IMR-90 (cell line): ENCODE data around the gene RPH3AL. TPM values are rescaled to one million over a fixed set of nuclear protein-coding genes. Genes with fewer than 3 reads are reported as not detected.
"Not testable (repeated sequence)": the region's sequence is repeated elsewhere in the genome, so short reads cannot be mapped to it uniquely, and the experiment has no call there.

Source experiments
- ATAC-seq: fragments of 200-7000 bp; cut with Tn5 transposase; 2 replicates; pipeline ENCODE4 v1.9.1; 2020; ENCODE audit warnings: low read depth, mild to moderate bottlenecking, moderate library complexity
- BruUV-seq: library from RNA; stranded (reverse); fragments of 400-500 nt; replicated peaks from 2 replicates; lab custom pipeline; 2021; lab: Mats Ljungman, UMichigan
- CTCF ChIA-PET: fragments of 300-600 bp; formaldehyde crosslinking; extraction: SDS; loops from one replicate; lab custom pipeline; 2021; ENCODE audit warnings: antibody characterized with exemption; lab: Yijun Ruan, JAX
- POLR2A ChIA-PET: fragments of 300-600 bp; sonication (Branson Sonifier 250); formaldehyde crosslinking; loops from one replicate; lab custom pipeline; 2022; ENCODE audit warnings: antibody characterized with exemption; ENCODE audit not compliant: unreplicated experiment; lab: Charles Lee
- DNase-seq: peaks from one replicate; pipeline ENCODE4 v3.0.0; 2013
- H2AFZ ChIP-seq: replicated peaks from 2 replicates; pipeline ENCODE3; 2013; ENCODE audit warnings: low read length, mild to moderate bottlenecking; ENCODE audit not compliant: poor library complexity
- H2AK5ac ChIP-seq: 2 replicates; pipeline ENCODE4 v1.6.1; 2013; ENCODE audit warnings: low read depth, low read length, inconsistent platforms
- H2AK9ac ChIP-seq: replicated peaks from 2 replicates; pipeline ENCODE3; 2013; ENCODE audit warnings: mild to moderate bottlenecking, low read depth, low read length, moderate library complexity; ENCODE audit not compliant: poor library complexity
- H2BK120ac ChIP-seq: 2 replicates; pipeline ENCODE4 v1.6.1; 2013; ENCODE audit warnings: low read depth, low read length, inconsistent platforms
- H2BK15ac ChIP-seq: 3 replicates; pipeline ENCODE4 v1.6.1; 2013; ENCODE audit warnings: low read depth, low read length, inconsistent platforms
- H2BK20ac ChIP-seq: 2 replicates; pipeline ENCODE4 v1.6.1; 2013; ENCODE audit warnings: low read depth, mild to moderate bottlenecking, inconsistent platforms, low read length, moderate library complexity
- H2BK5ac ChIP-seq: 2 replicates; pipeline ENCODE4 v1.6.1; 2013; ENCODE audit warnings: mild to moderate bottlenecking, low read depth, low read length, inconsistent platforms; ENCODE audit not compliant: poor library complexity, severe bottlenecking
- H3K14ac ChIP-seq: replicated peaks from 2 replicates; pipeline ENCODE4 v1.6.1; 2013; ENCODE audit warnings: low read depth, low read length, inconsistent platforms
- H3K18ac ChIP-seq: 2 replicates; pipeline ENCODE4 v1.6.1; 2013; ENCODE audit warnings: low read depth, low read length, control low read depth
- H3K23ac ChIP-seq: 2 replicates; pipeline ENCODE4 v1.6.1; 2013; ENCODE audit warnings: low read depth, low read length, inconsistent platforms
- H3K27ac ChIP-seq: 2 replicates; pipeline ENCODE4 v1.5.1; 2013; ENCODE audit warnings: mild to moderate bottlenecking, control low read depth, low read length; ENCODE audit not compliant: insufficient read depth
- H3K27me3 ChIP-seq: 2 replicates; pipeline ENCODE4 v1.6.1; 2013; ENCODE audit warnings: low read length; ENCODE audit not compliant: control insufficient read depth, insufficient read depth
- H3K36me3 ChIP-seq: 2 replicates; pipeline ENCODE4 v1.6.1; 2013; ENCODE audit warnings: low read length, mixed read lengths; ENCODE audit not compliant: control insufficient read depth, insufficient read depth
- H3K4ac ChIP-seq: 2 replicates; pipeline ENCODE4 v1.6.1; 2013; ENCODE audit warnings: low read depth, low read length, inconsistent platforms
- H3K4me1 ChIP-seq: 2 replicates; pipeline ENCODE4 v1.6.1; 2013; ENCODE audit warnings: low read length, mixed read lengths; ENCODE audit not compliant: control insufficient read depth, insufficient read depth
- H3K4me2 ChIP-seq: 2 replicates; pipeline ENCODE4 v1.6.1; 2013; ENCODE audit warnings: low read depth, mild to moderate bottlenecking, control low read depth, low read length, moderate library complexity
- H3K4me3 ChIP-seq: 2 replicates; pipeline ENCODE4 v1.5.1; 2013; ENCODE audit warnings: low read depth, mild to moderate bottlenecking, control low read depth, low read length, moderate library complexity; ENCODE audit not compliant: insufficient read depth
- H3K56ac ChIP-seq: 2 replicates; pipeline ENCODE4 v1.6.1; 2013; ENCODE audit warnings: low read length, inconsistent platforms; ENCODE audit not compliant: insufficient read depth; ENCODE audit errors: extremely low read depth
- H3K79me1 ChIP-seq, 2 experiments: 2 replicates each; pipeline ENCODE4 v1.6.1; 2013; ENCODE audit warnings: low read length in 2 of 2, inconsistent platforms in 1 of 2, low read depth in 1 of 2
- H3K9ac ChIP-seq: 2 replicates; pipeline ENCODE4 v1.6.1; 2013; ENCODE audit warnings: low read depth, low read length, control low read depth
- H3K9me1 ChIP-seq: 2 replicates; pipeline ENCODE4 v1.6.1; 2013; ENCODE audit warnings: low read length, inconsistent platforms; ENCODE audit not compliant: insufficient read depth
- H3K9me3 ChIP-seq: 2 replicates; pipeline ENCODE4 v1.6.1; 2013; ENCODE audit warnings: low read length; ENCODE audit not compliant: control insufficient read depth, insufficient read depth
- H4K20me1 ChIP-seq: 2 replicates; pipeline ENCODE4 v1.6.1; 2013; ENCODE audit warnings: low read length, inconsistent platforms; ENCODE audit not compliant: insufficient read depth
- H4K5ac ChIP-seq: 2 replicates; pipeline ENCODE4 v1.6.1; 2013; ENCODE audit warnings: mild to moderate bottlenecking, low read depth, low read length, control low read depth
- H4K8ac ChIP-seq, 2 experiments: 2 replicates each; pipeline ENCODE4 v1.6.1; 2013; ENCODE audit warnings: low read depth in 2 of 2, low read length in 2 of 2, control low read depth in 1 of 2, inconsistent platforms in 1 of 2
- H4K91ac ChIP-seq: 2 replicates; pipeline ENCODE4 v1.6.1; 2013; ENCODE audit warnings: low read depth, low read length, inconsistent platforms; ENCODE audit not compliant: insufficient read depth
- WGBS, 2 experiments: methylation state at CpG; one replicate each; pipeline versions ENCODE4 v1.1.5 to v1.1.7; 2013; ENCODE audit warnings: missing lambda C conversion rate in 2 of 2; ENCODE audit not compliant: insufficient read length in 1 of 2; ENCODE audit errors: extremely low coverage in 2 of 2; 5-methylcytosine and 5-hydroxymethylcytosine counted together
- dilution Hi-C: fragments of 300-500 bp; cut with HindIII; formaldehyde crosslinking; loops from one replicate; pipeline ENCODE4 v1.14.3; 2018; ENCODE audit warnings: low sequenced_read_pairs; ENCODE audit not compliant: unreplicated experiment
- in situ Hi-C: fragments of 300-500 bp; cut with MboI; formaldehyde crosslinking; loops from 3 replicates; pipeline ENCODE4 v1.14.3; 2019; ENCODE audit warnings: low sequenced_read_pairs, inconsistent platforms, mixed read lengths
- intact Hi-C: fragments of 100-400 bp; cut with micrococcal nuclease; formaldehyde crosslinking; loops from 2 replicates; pipeline ENCODE4 v1.10.0; 2022
- polyA plus RNA-seq, 3 experiments: library from polyadenylated mRNA; depleted of rRNA; stranded (reverse); fragments of >200 nt; gene quantifications; 2 replicates each; pipeline ENCODE4 v1.2.3, GENCODE V29; 2012; ENCODE audit warnings: low replicate concordance in 1 of 3
- total RNA-seq: library from RNA; depleted of rRNA; stranded (reverse); fragments of >200 nt; gene quantifications from 2 replicates; pipeline ENCODE4 v1.2.3, GENCODE V29; 2012

RPH3AL gene
- total and polyA plus RNA-seq, 2 of the 4 experiments (the other 2 are of a cell fraction): 1.8 to 2.5 TPM

DNA sequence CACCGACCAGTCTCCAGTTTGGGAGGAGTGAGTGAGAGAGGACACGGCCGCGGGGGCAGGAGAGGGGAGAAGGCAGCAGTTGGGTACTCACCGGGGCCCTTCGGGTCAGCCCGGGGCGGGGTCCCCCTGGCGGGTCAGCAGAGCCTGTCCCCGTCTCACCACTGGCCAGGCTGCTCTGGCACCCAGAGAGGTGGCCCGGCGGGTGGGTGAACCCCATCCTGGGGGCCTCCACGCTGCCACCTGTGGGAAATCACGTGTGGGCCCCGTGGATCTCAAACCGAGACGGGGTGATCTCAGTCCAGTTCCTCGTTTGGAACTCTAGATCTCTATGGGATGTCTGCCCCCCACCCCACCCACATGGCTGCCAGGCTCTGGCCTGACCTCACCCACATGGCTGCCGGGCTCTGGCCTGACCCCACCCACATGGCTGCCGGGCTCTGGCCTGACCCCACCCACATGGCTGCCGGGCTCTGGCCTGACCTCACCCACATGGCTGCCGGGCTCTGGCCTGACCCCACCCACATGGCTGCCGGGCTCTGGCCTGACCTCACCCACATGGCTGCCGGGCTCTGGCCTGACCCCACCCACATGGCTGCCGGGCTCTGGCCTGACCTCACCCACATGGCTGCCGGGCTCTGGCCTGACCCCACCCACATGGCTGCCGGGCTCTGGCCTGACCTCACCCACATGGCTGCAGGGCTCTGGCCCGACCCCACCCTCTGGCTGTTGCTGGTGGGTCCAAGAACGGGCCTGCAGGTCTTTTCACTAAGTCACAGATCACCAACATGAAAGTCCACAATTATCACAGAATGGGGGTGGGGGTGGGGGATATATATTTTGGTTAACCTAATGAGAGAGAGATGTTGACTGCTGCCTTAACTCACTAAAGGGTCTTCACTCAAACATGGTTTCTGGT, 136.8 kb downstream of the RPH3AL start:
- CTCF ChIA-PET, ATAC-seq, H2BK15ac ChIP-seq, H2AK9ac ChIP-seq, H3K27me3 ChIP-seq, H3K9me3 ChIP-seq, dilution Hi-C loops, H4K5ac ChIP-seq, H2BK20ac ChIP-seq, H3K4me1 ChIP-seq, H3K56ac ChIP-seq, H3K36me3 ChIP-seq, H3K4ac ChIP-seq, POLR2A ChIA-PET, H2BK120ac ChIP-seq, H3K79me1 ChIP-seq, H3K27ac ChIP-seq, H3K23ac ChIP-seq, H3K4me2 ChIP-seq, in situ Hi-C loops, H4K8ac ChIP-seq, H2AK5ac ChIP-seq, H3K14ac ChIP-seq, H3K4me3 ChIP-seq, H4K20me1 ChIP-seq, DNase-seq, H4K91ac ChIP-seq, H3K9ac ChIP-seq, intact Hi-C loops, H3K18ac ChIP-seq, H2AFZ ChIP-seq, H3K9me1 ChIP-seq, BruUV-seq, H2BK5ac ChIP-seq: not testable (repeated sequence)
- WGBS, 2 experiments: 60% methylated on average over 2 of the region's 29 CpGs; no CpG with 5 or more reads in 1 of the 2 experiments
